Measurements from ENCODE around the gene STK16. TPM values are rescaled to one million over a fixed set of nuclear protein-coding genes. Genes with fewer than 3 reads are reported as not detected.

STK16 gene
- total and polyA plus RNA-seq, 4 donors, result 5.8 to 44.3 (median 23.7) TPM

GRCh38 chr2:219274361-219274921 is 29.2 kb downstream of the STK16 start:
- Histone ChIP-seq H3K36me3 (ENCODE audit: control insufficient read depth in 4 of 4, insufficient read depth in 3 of 4, low read depth in 1 of 4, low read length in 3 of 4) (no peaks in the 10 kb centered on the region), H3K4me3 (ENCODE audit: low read depth in 1 of 3, low read length in 3 of 3) (no peak overlapping the region), H3K9ac (ENCODE audit: low read depth in 1 of 2, low read length in 2 of 2) (no peak overlapping the region), H3K27ac (ENCODE audit: low read depth in 1 of 2, low read length in 2 of 2) (no peak overlapping the region), H3K27me3 (ENCODE audit: control insufficient read depth in 4 of 4, insufficient read depth in 4 of 4, low read length in 3 of 4) (no peaks in the 10 kb centered on the region), H3K4me1 (ENCODE audit: control insufficient read depth in 4 of 4, insufficient read depth in 4 of 4, low read length in 3 of 4) (peaks cover 9 to 29% (median 18%) of the 10 kb centered on the region in 4 donors), H3K9me3 (ENCODE audit: control insufficient read depth in 4 of 4, low read length in 3 of 4) (no peaks in the 10 kb centered on the region)
- TF ChIP-seq EGR1 (IDR thresholded peaks at IDR 0.05; ENCODE audit: low read depth in 2 of 2) (no peak), NR2F2 (IDR thresholded peaks at IDR 0.05) (no peak), FOXA2 (IDR thresholded peaks at IDR 0.05) (no peak), FOXA1 (IDR thresholded peaks at IDR 0.05) (no peak), RXRA (IDR thresholded peaks at IDR 0.05) (no peak), REST (IDR thresholded peaks at IDR 0.05) (no peak), RAD21 (IDR thresholded peaks at IDR 0.05) (no peak), MAX (IDR thresholded peaks at IDR 0.05) (no peak), JUND (IDR thresholded peaks at IDR 0.05) (no peak), CTCF (IDR thresholded peaks at IDR 0.05; ENCODE audit: low read depth, low read length, missing input control) (no peak), GABPA (IDR thresholded peaks at IDR 0.05 in 1 of 2, conservative IDR thresholded peaks at IDR 0.05 in 1 of 2) (no peak), HNF4A (conservative IDR thresholded peaks at IDR 0.05) (no peak), YY1 (IDR thresholded peaks at IDR 0.05) (no peak)
- TF ChIP-seq, protein P1, sequence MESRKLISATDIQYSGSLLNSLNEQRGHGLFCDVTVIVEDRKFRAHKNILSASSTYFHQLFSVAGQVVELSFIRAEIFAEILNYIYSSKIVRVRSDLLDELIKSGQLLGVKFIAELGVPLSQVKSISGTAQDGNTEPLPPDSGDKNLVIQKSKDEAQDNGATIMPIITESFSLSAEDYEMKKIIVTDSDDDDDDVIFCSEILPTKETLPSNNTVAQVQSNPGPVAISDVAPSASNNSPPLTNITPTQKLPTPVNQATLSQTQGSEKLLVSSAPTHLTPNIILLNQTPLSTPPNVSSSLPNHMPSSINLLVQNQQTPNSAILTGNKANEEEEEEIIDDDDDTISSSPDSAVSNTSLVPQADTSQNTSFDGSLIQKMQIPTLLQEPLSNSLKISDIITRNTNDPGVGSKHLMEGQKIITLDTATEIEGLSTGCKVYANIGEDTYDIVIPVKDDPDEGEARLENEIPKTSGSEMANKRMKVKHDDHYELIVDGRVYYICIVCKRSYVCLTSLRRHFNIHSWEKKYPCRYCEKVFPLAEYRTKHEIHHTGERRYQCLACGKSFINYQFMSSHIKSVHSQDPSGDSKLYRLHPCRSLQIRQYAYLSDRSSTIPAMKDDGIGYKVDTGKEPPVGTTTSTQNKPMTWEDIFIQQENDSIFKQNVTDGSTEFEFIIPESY (IDR thresholded peaks at IDR 0.05), result no peak
- no peak for DNase-seq (ENCODE audit: low spot score)
- 79% methylated on average over 6 of the region's 6 CpGs for WGBS

Measured in liver (tissue), 9 donors.